Amniotic epithelial cell (primary cell): Measurements from ENCODE around the gene AGO1.
"Not testable (repeated sequence)": the region's sequence is repeated elsewhere in the genome, so short reads cannot be mapped to it uniquely, and the experiment has no call there.

Experiments
- DNase-seq: peaks from one replicate; pipeline ENCODE4 v3.0.0-alpha.2; 2010; ENCODE audit warnings: low read depth

Gene AGO1

GRCh38 chr1:35869245-35869950 lies 13.6 kb upstream of the AGO1 start:
- DNase-seq, result not testable (repeated sequence)

- no peak for DNase-seq
Observed at GRCh38 chr1:35870651-35871309, 12.2 kb upstream of the AGO1 start.

GRCh38 chr1:35873243-35873750 lies 9.7 kb upstream of the AGO1 start:
- no peak for DNase-seq

GRCh38 chr1:35874115-35874514 lies 8.9 kb upstream of the AGO1 start:
- DNase-seq, result not testable (repeated sequence)

- peak; percentile 37 for DNase-seq
Observed at GRCh38 chr1:35876988-35877387, 6.0 kb upstream of the AGO1 start.

GRCh38 chr1:35881850-35882273 lies 1.1 kb upstream of the AGO1 start:
- DNase-seq, result peak; percentile 22

- DNase-seq, result no peak
Observed at GRCh38 chr1:35882586-35882944, 444 bp upstream of the AGO1 start.

- DNase-seq, result peak; percentile 8
Observed at GRCh38 chr1:35883635-35884101, 659 bp downstream of the AGO1 start.

- DNase-seq, result no peak
Observed at GRCh38 chr1:35884934-35885333, 1.9 kb downstream of the AGO1 start.

GRCh38 chr1:35885961-35886558 lies 3.1 kb downstream of the AGO1 start:
- DNase-seq, result no peak

GRCh38 chr1:35886577-35887431 lies 3.8 kb downstream of the AGO1 start:
- DNase-seq, result peak; percentile 15

- DNase-seq, result no peak
Observed at GRCh38 chr1:35887508-35887907, 4.5 kb downstream of the AGO1 start.

GRCh38 chr1:35888255-35888654 lies 5.2 kb downstream of the AGO1 start:
- DNase-seq, result no peak

GRCh38 chr1:35888981-35889380 lies 6.0 kb downstream of the AGO1 start:
- DNase-seq, result not testable (repeated sequence)

GRCh38 chr1:35893051-35893879 lies 10.3 kb downstream of the AGO1 start:
- DNase-seq, result no peak

- DNase-seq, result peak; percentile 78
Observed at GRCh38 chr1:35894183-35894582, 11.2 kb downstream of the AGO1 start.

- no peak for DNase-seq
Observed at GRCh38 chr1:35894656-35895055, 11.6 kb downstream of the AGO1 start.

- no peak for DNase-seq
Observed at GRCh38 chr1:35899941-35900340, 16.9 kb downstream of the AGO1 start.

- DNase-seq, result no peak
Observed at GRCh38 chr1:35901235-35901634, 18.2 kb downstream of the AGO1 start.

- no peak for DNase-seq
Observed at GRCh38 chr1:35902671-35903070, 19.7 kb downstream of the AGO1 start.

- DNase-seq, result no peak
Observed at GRCh38 chr1:35914717-35915116, 31.7 kb downstream of the AGO1 start.
